OCI-LY1 (cell line): ENCODE measurements around the gene CLIP2.
"Not testable (repeated sequence)": the region's sequence is repeated elsewhere in the genome, so short reads cannot be mapped to it uniquely, and the experiment has no call there.

Experiments used
- H2AFZ ChIP-seq: fragments of 200-600 bp; sonication (generic), shearing (Covaris generic); 2 replicates; pipeline ENCODE4 v1.6.0; 2014; ENCODE audit warnings: antibody characterized with exemption, mild to moderate bottlenecking, low read length
- H3F3A ChIP-seq: fragments of 200-600 bp; sonication (generic), shearing (Covaris generic); 2 replicates; pipeline ENCODE4 v1.6.0; 2014; ENCODE audit warnings: mild to moderate bottlenecking, antibody characterized with exemption, low read length, moderate library complexity; ENCODE audit not compliant: insufficient read depth
- H3K27ac ChIP-seq: fragments of 200-600 bp; sonication (generic); 2 replicates; pipeline ENCODE4 v1.5.1; 2014; ENCODE audit warnings: low read length, mixed run types, mild to moderate bottlenecking, low read depth; ENCODE audit not compliant: poor library complexity, severe bottlenecking
- H3K27me3 ChIP-seq: fragments of 200-600 bp; sonication (generic); 2 replicates; pipeline ENCODE4 v1.6.0; 2014; ENCODE audit warnings: antibody characterized with exemption, mild to moderate bottlenecking, low read length, moderate library complexity; ENCODE audit not compliant: insufficient read depth
- H3K36me3 ChIP-seq: fragments of 200-600 bp; sonication (generic); 2 replicates; pipeline ENCODE4 v1.6.1; 2014; ENCODE audit warnings: mild to moderate bottlenecking, antibody characterized with exemption, low read length, moderate library complexity, mixed read lengths; ENCODE audit not compliant: insufficient read depth
- H3K4me1 ChIP-seq: fragments of 200-600 bp; sonication (generic); 2 replicates; pipeline ENCODE4 v1.5.1; 2014; ENCODE audit warnings: mild to moderate bottlenecking, low read length, moderate library complexity; ENCODE audit not compliant: insufficient read depth, severe bottlenecking
- H3K4me2 ChIP-seq: fragments of 200-600 bp; sonication (generic), shearing (Covaris generic); 2 replicates; pipeline ENCODE4 v1.6.1; 2014; ENCODE audit warnings: low read length
- H3K4me3 ChIP-seq: fragments of 200-600 bp; sonication (generic); 2 replicates; pipeline ENCODE4 v1.5.1; 2014; ENCODE audit warnings: low read length, low read depth, mild to moderate bottlenecking, mixed read lengths; ENCODE audit not compliant: poor library complexity, severe bottlenecking
- H3K79me2 ChIP-seq: fragments of 200-600 bp; shearing (Covaris generic); 2 replicates; pipeline ENCODE4 v1.6.1; 2016; ENCODE audit warnings: mixed run types, low read length, mixed read lengths; ENCODE audit not compliant: insufficient read depth
- H3K9ac ChIP-seq: fragments of 200-600 bp; sonication (generic), shearing (Covaris generic); 2 replicates; pipeline ENCODE4 v1.6.1; 2014; ENCODE audit warnings: mild to moderate bottlenecking, low read length, mixed read lengths
- H3K9me2 ChIP-seq: fragments of 200-600 bp; sonication (generic), shearing (Covaris generic); 2 replicates; pipeline ENCODE4 v1.6.1; 2014; ENCODE audit warnings: low read depth, mild to moderate bottlenecking, low read length, mixed read lengths
- H3K9me3 ChIP-seq: fragments of 200-600 bp; shearing (Covaris generic); 2 replicates; pipeline ENCODE4 v1.6.1; 2014; ENCODE audit warnings: low read length, mixed read lengths
- H4K20me1 ChIP-seq: fragments of 200-600 bp; sonication (generic), shearing (Covaris generic); 2 replicates; pipeline ENCODE4 v1.6.0; 2016; ENCODE audit warnings: mild to moderate bottlenecking, low read length; ENCODE audit not compliant: insufficient read depth
- CTCF ChIP-seq: fragments of 200-600 bp; sonication (generic), shearing (Covaris generic); IDR thresholded peaks from 2 replicates; pipeline ENCODE4 v1.5.1; 2017; ENCODE audit warnings: mild to moderate bottlenecking, antibody characterized with exemption, low read length, moderate library complexity, mixed read lengths
- EZH2 ChIP-seq: fragments of 200-600 bp; sonication (generic), shearing (Covaris generic); IDR thresholded peaks from 2 replicates; pipeline ENCODE4 v1.8.0; 2017; ENCODE audit warnings: borderline replicate concordance, mixed run types, mild to moderate bottlenecking, antibody characterized with exemption, low read length, moderate library complexity, mixed read lengths

Gene CLIP2

GRCh38 chr7:74380720-74381119 is 91.5 kb downstream of the CLIP2 start:
- no peaks in the 10 kb centered on the region for H3K36me3 ChIP-seq
- no peaks in the 10 kb centered on the region for H3F3A ChIP-seq

GRCh38 chr7:74384086-74384485 is 94.9 kb downstream of the CLIP2 start:
- not testable (repeated sequence) for H3K9me3 ChIP-seq, H3K27me3 ChIP-seq, H3K4me2 ChIP-seq, H3K27ac ChIP-seq, H3K9ac ChIP-seq, H3K36me3 ChIP-seq, H3K9me2 ChIP-seq, H3K4me3 ChIP-seq, H3K79me2 ChIP-seq, H3F3A ChIP-seq, H4K20me1 ChIP-seq, H2AFZ ChIP-seq, H3K4me1 ChIP-seq

More at GRCh38 chr7:74380720-74381119, 91.5 kb downstream of the CLIP2 start:
- no peaks in the 10 kb centered on the region for H3K9me3 ChIP-seq
- H3K9ac ChIP-seq, result no peak overlapping the region
- no peak overlapping the region for H3K4me3 ChIP-seq
- H3K79me2 ChIP-seq, result no peaks in the 10 kb centered on the region
- H3K4me2 ChIP-seq, result no peak overlapping the region
- H3K27me3 ChIP-seq, result peaks cover 13% of the 10 kb centered on the region; the same call in 1 of the 2 replicates
- H3K4me1 ChIP-seq, result no peaks in the 10 kb centered on the region
- H3K27ac ChIP-seq, result no peak overlapping the region
- no peak overlapping the region for H2AFZ ChIP-seq
- no peaks in the 10 kb centered on the region for H4K20me1 ChIP-seq
- TF ChIP-seq CTCF (no peak), EZH2 (no peak)
- no peaks in the 10 kb centered on the region for H3K9me2 ChIP-seq

GRCh38 chr7:74384854-74385253 is 95.6 kb downstream of the CLIP2 start:
- not testable (repeated sequence) for H3K27ac ChIP-seq, H2AFZ ChIP-seq, H3K9me3 ChIP-seq, H3F3A ChIP-seq, H3K9ac ChIP-seq, H4K20me1 ChIP-seq, H3K27me3 ChIP-seq, H3K4me2 ChIP-seq, H3K4me1 ChIP-seq, H3K4me3 ChIP-seq, H3K79me2 ChIP-seq, H3K36me3 ChIP-seq, H3K9me2 ChIP-seq

GRCh38 chr7:74387606-74388005 is 98.4 kb downstream of the CLIP2 start:
- no peaks in the 10 kb centered on the region for H3F3A ChIP-seq
- H3K4me3 ChIP-seq, result no peak overlapping the region
- no peaks in the 10 kb centered on the region for H3K36me3 ChIP-seq
- H3K9ac ChIP-seq, result no peak overlapping the region
- H4K20me1 ChIP-seq, result no peaks in the 10 kb centered on the region
- H3K9me3 ChIP-seq, result no peaks in the 10 kb centered on the region
- TF ChIP-seq EZH2, result no peak
- TF ChIP-seq CTCF, result no peak
- H3K27ac ChIP-seq, result no peak overlapping the region
- H3K4me2 ChIP-seq, result no peak overlapping the region
- no peaks in the 10 kb centered on the region for H3K79me2 ChIP-seq
- H3K9me2 ChIP-seq, result no peaks in the 10 kb centered on the region
- H3K4me1 ChIP-seq, result no peaks in the 10 kb centered on the region
- H2AFZ ChIP-seq, result no peak overlapping the region
- H3K27me3 ChIP-seq, result no peaks in the 10 kb centered on the region; the same call in 1 of the 2 replicates
